ENCODE measurements around the gene GSTA4.

- TF ChIP-seq CTCF (conservative IDR thresholded peaks at IDR 0.05; ENCODE audit: low read length), result no peak
- no peak for TF ChIP-seq EZH2phosphoT487 (IDR thresholded peaks at IDR 0.05; ENCODE audit: borderline replicate concordance, low read depth, low read length)
Measured at GRCh38 chr6:53026526-53026925, 31.4 kb upstream of the GSTA4 start.
